RWPE1 (cell line): ENCODE data around the gene CPNE2.
"Not testable (repeated sequence)": the region's sequence is repeated elsewhere in the genome, so short reads cannot be mapped to it uniquely, and the experiment has no call there.

ENCODE experiments used
- CTCF ChIA-PET: fragments of 350-600 bp; sonication (Branson Sonifier 250); formaldehyde crosslinking; extraction: SDS; loops from one replicate; lab custom pipeline; 2021; lab: Yijun Ruan, JAX
- POLR2A ChIA-PET: fragments of 400-600 bp; formaldehyde crosslinking; extraction: SDS; loops from one replicate; lab custom pipeline; 2020; ENCODE audit warnings: antibody characterized with exemption; ENCODE audit not compliant: low non-redundant PET; lab: Yijun Ruan, JAX
- DNase-seq: peaks from one replicate; pipeline ENCODE4 v3.0.0; 2012; ENCODE audit warnings: low spot score
- H3K27ac ChIP-seq: fragments of 450-650 bp; 2 replicates; pipeline ENCODE4 v1.5.1; 2017
- CTCF ChIP-seq: fragments of 450-650 bp; conservative IDR thresholded peaks from 2 replicates; pipeline ENCODE4 v1.5.1; 2017; ENCODE audit warnings: low read depth, mild to moderate bottlenecking

Gene CPNE2

GRCh38 chr16:57060323-57061083 is 31.9 kb upstream of the CPNE2 start:
- H3K27ac ChIP-seq = peak overlapping the region; percentile 97
- TF ChIP-seq CTCF = no peak
- CTCF ChIA-PET = interaction anchor here (0.9 to 1.6 kb wide), 3 partner anchors 14 to 24 kb away, joined by 3 to 4 read pairs (median 3); no protein-coding TSS in a partner anchor
- POLR2A ChIA-PET = no interaction called here
- DNase-seq = no peak

- TF ChIP-seq CTCF = no peak
- POLR2A ChIA-PET = no interaction called here
- peak; percentile 62 for DNase-seq
- CTCF ChIA-PET = interaction anchor here (0.6 to 1.0 kb wide), 5 partner anchors 15 to 63 kb away, joined by 3 to 4 read pairs (median 4); no protein-coding TSS in a partner anchor
- H3K27ac ChIP-seq = peak overlapping the region; percentile 97
Measured at GRCh38 chr16:57061084-57061905, 31.1 kb upstream of the CPNE2 start.

GRCh38 chr16:57062329-57062728 is 30.1 kb upstream of the CPNE2 start:
- H3K27ac ChIP-seq = peak overlapping the region; percentile 97
- CTCF ChIA-PET = interaction anchor here (0.9 kb wide), 1 partner anchor 22 kb away, joined by 4 read pairs; no protein-coding TSS in a partner anchor
- no peak for DNase-seq
- POLR2A ChIA-PET = no interaction called here
- TF ChIP-seq CTCF = no peak

GRCh38 chr16:57063189-57063588 is 29.2 kb upstream of the CPNE2 start:
- POLR2A ChIA-PET, CTCF ChIA-PET, DNase-seq: not testable (repeated sequence)
- H3K27ac ChIP-seq = 0 out of 2 replicates have a peak overlapping the region, but pooled peaks have one; percentile 26

- no peak for TF ChIP-seq CTCF
- no peak for DNase-seq
- H3K27ac ChIP-seq = no peak overlapping the region
- ChIA-PET CTCF (interaction anchor here (0.7 kb wide), 1 partner anchor 20 kb away, joined by 3 read pairs; no protein-coding TSS in a partner anchor), POLR2A (no interaction called here)
Measured at GRCh38 chr16:57064995-57065394, 27.4 kb upstream of the CPNE2 start.

GRCh38 chr16:57066625-57067024 is 25.8 kb upstream of the CPNE2 start:
- TF ChIP-seq CTCF = no peak
- ChIA-PET POLR2A (no interaction called here), CTCF (interaction anchor here (1.5 kb wide), 1 partner anchor 18 kb away, joined by 5 read pairs; no protein-coding TSS in a partner anchor)
- DNase-seq = no peak
- no peak overlapping the region for H3K27ac ChIP-seq
